Esophagus muscularis mucosa (tissue), 4 donors: ENCODE results near the gene ZIC4. TPM values are rescaled to one million over a fixed set of nuclear protein-coding genes. Genes with fewer than 3 reads are reported as not detected.

Experiments used
- DNase-seq: peaks from one replicate; pipeline ENCODE4 v3.0.0-alpha.2; 2017; ENCODE audit errors: extremely low spot score
- H3K27ac ChIP-seq, 4 donors: fragments of 200-600 bp; sonication (generic); replicated peaks in 1 of 4; 1 replicate in 3 of 4; 2 replicates in 1 of 4; pipeline ENCODE4 v1.5.1; 2016 to 2019; ENCODE audit warnings: mild to moderate bottlenecking in 1 of 4
- H3K27me3 ChIP-seq, 4 donors: fragments of 200-600 bp; sonication (generic); one replicate each; pipeline versions ENCODE4 v1.5.1 to v1.6.0; 2016 to 2019
- H3K36me3 ChIP-seq, 4 donors: fragments of 200-600 bp; sonication (generic); one replicate each; pipeline ENCODE4 v1.5.1; 2016 to 2019
- H3K4me1 ChIP-seq, 4 donors: fragments of 200-600 bp; sonication (generic); one replicate each; pipeline ENCODE4 v1.5.1; 2016 to 2019
- H3K4me3 ChIP-seq, 4 donors: fragments of 200-600 bp; sonication (generic); 1 replicate in 2 of 4; 2 replicates in 2 of 4; pipeline ENCODE4 v1.5.1; 2016 to 2019; ENCODE audit warnings: mild to moderate bottlenecking in 4 of 4, moderate library complexity in 1 of 4
- H3K9me3 ChIP-seq, 4 donors: fragments of 200-600 bp; sonication (generic); 1 replicate in 3 of 4; 2 replicates in 1 of 4; pipeline ENCODE4 v1.5.1; 2016 to 2019
- CTCF ChIP-seq, 3 experiments: fragments of 200-600 bp in 2 of 3; fragments of 450-650 bp in 1 of 3; sonication (generic) in 2 of 3; IDR thresholded peaks; one replicate each; pipeline ENCODE4 v1.5.1; 2017 to 2019; ENCODE audit warnings: antibody characterized with exemption in 3 of 3, mild to moderate bottlenecking in 2 of 3, moderate library complexity in 1 of 3
- EP300 ChIP-seq: sonication (generic); formaldehyde crosslinking; IDR thresholded peaks from one replicate; pipeline ENCODE4 v1.6.1; 2017; ENCODE audit warnings: antibody characterized with exemption
- POLR2A ChIP-seq: fragments of 450-650 bp; IDR thresholded peaks from one replicate; pipeline ENCODE4 v1.6.1; 2017; ENCODE audit warnings: antibody characterized with exemption, moderate library complexity, mild to moderate bottlenecking, low read depth
- POLR2AphosphoS5 ChIP-seq, 2 donors: sonication (generic); formaldehyde crosslinking; IDR thresholded peaks; one replicate each; pipeline ENCODE4 v1.6.1; 2017; ENCODE audit warnings: antibody characterized with exemption in 2 of 2
- WGBS: methylation state at CpG from one replicate; pipeline ENCODE4 v1.1.5; 2018; 5-methylcytosine and 5-hydroxymethylcytosine counted together
- intact Hi-C: fragments of 100-400 bp; cut with DNase I; formaldehyde crosslinking; loops from one replicate; pipeline ENCODE4 v1.15.1; 2023
- total RNA-seq, 4 donors: library from RNA; depleted of rRNA; stranded (reverse); fragments of >200 nt; gene quantifications; one replicate each; pipeline versions ENCODE4 v1.1.0 to v1.2.1, GENCODE V29; 2016

ZIC4 gene
- total RNA-seq, 4 donors from 2014 or later = not detected

GRCh38 chr3:147355084-147355752 is 51.1 kb downstream of the ZIC4 start:
- intact Hi-C loops = no loop called here
- TF ChIP-seq EP300 (no peak), POLR2AphosphoS5 (IDR thresholded peaks at IDR 0.05) (no peak), CTCF (IDR thresholded peaks at IDR 0.05) (no peak), POLR2A (no peak)
- Histone ChIP-seq H3K27me3 (peaks cover 4 to 93% (median 65%) of the 10 kb centered on the region in 4 donors), H3K4me3 (no peak overlapping the region), H3K27ac (no peak overlapping the region), H3K4me1 (peaks cover 0 to 8% (median 0%) of the 10 kb centered on the region in 4 donors), H3K36me3 (no peaks in the 10 kb centered on the region), H3K9me3 (peaks cover 0 to 5% (median 0%) of the 10 kb centered on the region in 4 donors)
- 8% methylated on average over 18 of the region's 18 CpGs for WGBS
- DNase-seq = no peak

DNA sequence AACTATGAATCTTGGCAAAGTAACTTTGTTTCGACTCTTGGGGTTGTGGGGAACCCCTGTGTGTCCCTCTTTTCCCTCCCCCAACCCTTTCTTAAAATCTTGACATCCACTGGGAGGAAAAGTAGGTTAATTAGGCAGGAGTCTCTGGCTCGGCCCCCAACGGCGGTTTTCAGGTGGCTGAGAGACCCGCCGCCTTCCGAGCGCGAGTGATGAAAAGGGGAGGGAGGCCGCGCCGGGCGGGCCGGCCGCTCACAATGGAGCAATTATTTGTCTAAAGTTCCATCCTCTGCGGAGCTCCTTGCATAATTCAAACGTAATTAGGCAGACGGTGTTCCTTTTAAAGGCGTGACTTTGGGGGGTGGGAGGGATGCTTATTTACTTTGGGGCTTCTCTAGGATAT is 51.7 kb downstream of the ZIC4 start:
- H3K9me3 ChIP-seq = peaks cover 0 to 5% (median 0%) of the 10 kb centered on the region in 4 donors

GRCh38 chr3:147351301-147351700 is 55.0 kb downstream of the ZIC4 start:
- H3K4me1 ChIP-seq = peaks cover 0 to 8% (median 0%) of the 10 kb centered on the region in 4 donors
- TF ChIP-seq CTCF (IDR thresholded peaks at IDR 0.05) (no peak), POLR2AphosphoS5 (IDR thresholded peaks at IDR 0.05) (no peak), EP300 (no peak), POLR2A (no peak)
- no peaks in the 10 kb centered on the region for H3K36me3 ChIP-seq
- no peak overlapping the region for H3K4me3 ChIP-seq
- intact Hi-C loops = no loop called here
- peaks cover 0 to 63% (median 30%) of the 10 kb centered on the region in 4 donors for H3K27me3 ChIP-seq
- H3K27ac ChIP-seq = no peak overlapping the region
- no peak for DNase-seq
- WGBS = 59% methylated on average over 2 of the region's 2 CpGs
- H3K9me3 ChIP-seq = no peaks in the 10 kb centered on the region

More for the DNA sequence above, 51.7 kb downstream of the ZIC4 start:
- Histone ChIP-seq H3K36me3 (no peaks in the 10 kb centered on the region), H3K4me3 (no peak overlapping the region), H3K27ac (no peak overlapping the region), H3K27me3 (peaks cover 4 to 88% (median 59%) of the 10 kb centered on the region in 4 donors), H3K4me1 (peaks cover 0 to 8% (median 0%) of the 10 kb centered on the region in 4 donors)
- TF ChIP-seq CTCF (IDR thresholded peaks at IDR 0.05) (no peak), POLR2A (no peak), EP300 (no peak), POLR2AphosphoS5 (IDR thresholded peaks at IDR 0.05) (no peak)
- no peak for DNase-seq
- 3% methylated on average over 6 of the region's 19 CpGs for WGBS
- intact Hi-C loops = no loop called here

DNA sequence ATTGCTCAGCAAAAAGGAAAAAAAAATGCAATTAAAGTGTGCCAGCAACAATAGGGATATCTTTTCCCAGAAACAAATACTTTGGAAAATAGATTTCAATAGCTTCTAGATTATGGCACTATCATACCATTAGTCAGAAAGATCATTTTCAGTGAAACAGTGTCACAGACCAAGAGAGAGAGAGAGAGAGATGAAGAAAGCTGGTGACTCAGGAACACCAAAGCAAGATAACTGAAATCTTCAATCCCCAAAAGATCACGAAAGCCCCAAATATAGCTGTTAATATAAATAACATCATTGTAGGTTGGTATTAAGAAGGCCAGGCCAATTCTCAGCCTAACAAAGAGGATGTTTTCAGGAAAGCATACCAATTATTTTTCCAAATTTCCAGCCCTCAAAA is 57.4 kb downstream of the ZIC4 start:
- H3K9me3 ChIP-seq = no peaks in the 10 kb centered on the region
- H3K27ac ChIP-seq = no peak overlapping the region
- intact Hi-C loops = no loop called here
- H3K27me3 ChIP-seq = peaks cover 0 to 46% (median 11%) of the 10 kb centered on the region in 4 donors
- no peaks in the 10 kb centered on the region for H3K36me3 ChIP-seq
- H3K4me3 ChIP-seq = no peak overlapping the region
- TF ChIP-seq CTCF (IDR thresholded peaks at IDR 0.05) (no peak), POLR2AphosphoS5 (IDR thresholded peaks at IDR 0.05) (no peak)
- no peaks in the 10 kb centered on the region for H3K4me1 ChIP-seq
- DNase-seq = no peak
- WGBS = 79% methylated on average over 1 of the region's 1 CpG

GRCh38 chr3:147343926-147344325 is 62.4 kb downstream of the ZIC4 start:
- Histone ChIP-seq H3K27me3 (peaks cover 0 to 21% (median 0%) of the 10 kb centered on the region in 4 donors), H3K27ac (no peak overlapping the region), H3K9me3 (no peaks in the 10 kb centered on the region), H3K36me3 (no peaks in the 10 kb centered on the region), H3K4me1 (no peaks in the 10 kb centered on the region), H3K4me3 (no peak overlapping the region)
- no peak for TF ChIP-seq EP300
- TF ChIP-seq POLR2A = no peak
- no peak for TF ChIP-seq POLR2AphosphoS5 (IDR thresholded peaks at IDR 0.05)
- TF ChIP-seq CTCF (IDR thresholded peaks at IDR 0.05) = no peak
- DNase-seq = no peak
- 56% methylated on average over 1 of the region's 1 CpG for WGBS
- intact Hi-C loops = no loop called here
